Trophoblast cell (in vitro differentiated cells and primary cell): ENCODE results near the gene NAP1L4.

ENCODE experiments used
- DNase-seq, 2 donors: peaks; one replicate each; pipeline ENCODE4 v3.0.0-alpha.2; 2016
- H2AFZ ChIP-seq: 2 replicates; pipeline ENCODE4 v1.6.1; 2013; ENCODE audit warnings: low read length, moderate library complexity, mild to moderate bottlenecking; ENCODE audit not compliant: insufficient read depth, poor library complexity
- H2AK5ac ChIP-seq: 2 replicates; pipeline ENCODE4 v1.6.1; 2013; ENCODE audit warnings: mild to moderate bottlenecking, low read length
- H2BK120ac ChIP-seq: 2 replicates; pipeline ENCODE4 v1.6.1; 2013; ENCODE audit warnings: low read length, mild to moderate bottlenecking, moderate library complexity; ENCODE audit not compliant: insufficient read depth, poor library complexity
- H2BK12ac ChIP-seq: 2 replicates; pipeline ENCODE4 v1.6.1; 2013; ENCODE audit warnings: mild to moderate bottlenecking, low read length, moderate library complexity
- H2BK5ac ChIP-seq: 2 replicates; pipeline ENCODE4 v1.6.1; 2013; ENCODE audit warnings: low read length, low read depth, moderate library complexity, mild to moderate bottlenecking; ENCODE audit not compliant: poor library complexity
- H3K14ac ChIP-seq: 2 replicates; pipeline ENCODE4 v1.6.1; 2013; ENCODE audit warnings: mild to moderate bottlenecking, low read length
- H3K18ac ChIP-seq: 2 replicates; pipeline ENCODE4 v1.6.1; 2013; ENCODE audit warnings: mild to moderate bottlenecking, low read length
- H3K23ac ChIP-seq: 2 replicates; pipeline ENCODE4 v1.6.1; 2013; ENCODE audit warnings: low read length
- H3K27ac ChIP-seq: 2 replicates; pipeline ENCODE4 v1.5.1; 2013; ENCODE audit warnings: low read depth, mild to moderate bottlenecking, inconsistent platforms, low read length, moderate library complexity
- H3K27me3 ChIP-seq: 2 replicates; pipeline ENCODE4 v1.6.1; 2013; ENCODE audit warnings: inconsistent platforms, mild to moderate bottlenecking, low read length, moderate library complexity; ENCODE audit not compliant: insufficient read depth
- H3K36me3 ChIP-seq, 2 experiments: 1 replicate in 1 of 2; 2 replicates in 1 of 2; pipeline ENCODE4 v1.6.1; 2013; ENCODE audit warnings: low read length in 2 of 2, mild to moderate bottlenecking in 2 of 2, moderate library complexity in 1 of 2; ENCODE audit not compliant: insufficient read depth in 2 of 2, control insufficient read depth in 1 of 2
- H3K4ac ChIP-seq: 2 replicates; pipeline ENCODE4 v1.6.1; 2013; ENCODE audit warnings: low read depth, mild to moderate bottlenecking, low read length, moderate library complexity
- H3K4me1 ChIP-seq, 2 experiments: 1 replicate in 1 of 2; 2 replicates in 1 of 2; pipeline ENCODE4 v1.6.1; 2013; ENCODE audit warnings: low read length in 2 of 2, mild to moderate bottlenecking in 2 of 2, moderate library complexity in 1 of 2; ENCODE audit not compliant: insufficient read depth in 2 of 2, control insufficient read depth in 1 of 2
- H3K4me2 ChIP-seq: 2 replicates; pipeline ENCODE4 v1.6.1; 2013; ENCODE audit warnings: inconsistent platforms, mild to moderate bottlenecking, low read length, moderate library complexity
- H3K4me3 ChIP-seq: 2 replicates; pipeline ENCODE4 v1.5.1; 2013; ENCODE audit warnings: mild to moderate bottlenecking, low read depth, low read length, inconsistent platforms
- H3K79me1 ChIP-seq: one replicate; pipeline ENCODE4 v1.6.1; 2013; ENCODE audit warnings: low read length
- H3K79me2 ChIP-seq: 2 replicates; pipeline ENCODE4 v1.6.1; 2013; ENCODE audit warnings: low read length, mild to moderate bottlenecking; ENCODE audit not compliant: control insufficient read depth, insufficient read depth, poor library complexity
- H3K9ac ChIP-seq: 2 replicates; pipeline ENCODE4 v1.6.1; 2013; ENCODE audit warnings: mild to moderate bottlenecking, low read length
- H3K9me3 ChIP-seq: 2 replicates; pipeline ENCODE4 v1.6.1; 2013; ENCODE audit warnings: low read depth, mild to moderate bottlenecking, control low read depth, inconsistent platforms, low read length; ENCODE audit not compliant: insufficient read depth
- H4K12ac ChIP-seq: 2 replicates; pipeline ENCODE4 v1.6.1; 2013; ENCODE audit warnings: low read depth, mild to moderate bottlenecking, low read length, moderate library complexity
- H4K8ac ChIP-seq: 2 replicates; pipeline ENCODE4 v1.6.1; 2013; ENCODE audit warnings: low read depth, mild to moderate bottlenecking, low read length, moderate library complexity
- H4K91ac ChIP-seq: one replicate; pipeline ENCODE4 v1.6.1; 2013; ENCODE audit warnings: low read depth, mild to moderate bottlenecking, low read length, moderate library complexity
- WGBS: extraction: QIAGEN DNeasy Blood & Tissue Kit; methylation state at CpG from one replicate; pipeline ENCODE4 v1.1.7; 2013; ENCODE audit warnings: missing lambda C conversion rate; ENCODE audit not compliant: insufficient read length, insufficient coverage; ENCODE audit errors: extremely low coverage; 5-methylcytosine and 5-hydroxymethylcytosine counted together

NAP1L4 gene

DNA sequence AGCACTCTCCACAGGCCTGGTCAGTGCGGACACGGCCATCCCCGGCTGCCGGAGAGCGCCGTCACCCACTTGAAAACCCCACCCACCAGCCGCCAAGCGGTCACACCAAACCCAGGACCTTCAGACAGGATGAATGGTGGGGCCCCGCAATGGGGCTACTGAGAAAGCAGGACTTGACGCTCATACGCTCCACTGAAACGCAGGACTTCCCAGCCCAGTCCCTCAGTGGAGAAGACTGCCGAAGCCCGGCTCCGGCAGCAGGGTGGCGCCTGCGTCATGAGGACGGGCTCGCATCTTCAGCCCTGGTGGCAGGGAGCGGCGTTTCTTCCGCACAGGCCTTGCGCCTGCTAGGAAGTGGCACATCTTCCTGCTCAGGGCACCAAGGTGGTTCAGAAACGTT, 47.6 kb downstream of the NAP1L4 start:
- Histone ChIP-seq H3K4me3 (no peak overlapping the region), H3K9ac (no peak overlapping the region), H3K4me2 (no peak overlapping the region), H3K36me3 (peaks cover 47 to 52% of the 10 kb centered on the region in 2 experiments), H4K12ac (no peak overlapping the region), H3K18ac (no peak overlapping the region), H3K79me1 (no peaks in the 10 kb centered on the region), H3K27me3 (no peaks in the 10 kb centered on the region), H3K4me1 (peaks cover 3 to 10% of the 10 kb centered on the region in 2 experiments), H3K27ac (no peak overlapping the region), H2BK5ac (no peak overlapping the region), H2BK120ac (no peak overlapping the region), H4K8ac (no peak overlapping the region), H2AFZ (no peak overlapping the region), H3K4ac (no peak overlapping the region), H3K9me3 (no peaks in the 10 kb centered on the region), H4K91ac (no peak overlapping the region), H2AK5ac (no peak overlapping the region), H3K23ac (no peak overlapping the region), H3K14ac (no peak overlapping the region), H2BK12ac (no peak overlapping the region), H3K79me2 (no peaks in the 10 kb centered on the region)
- WGBS: no CpG with 5 or more reads among the region's 24 CpGs
- DNase-seq: no peak

DNA sequence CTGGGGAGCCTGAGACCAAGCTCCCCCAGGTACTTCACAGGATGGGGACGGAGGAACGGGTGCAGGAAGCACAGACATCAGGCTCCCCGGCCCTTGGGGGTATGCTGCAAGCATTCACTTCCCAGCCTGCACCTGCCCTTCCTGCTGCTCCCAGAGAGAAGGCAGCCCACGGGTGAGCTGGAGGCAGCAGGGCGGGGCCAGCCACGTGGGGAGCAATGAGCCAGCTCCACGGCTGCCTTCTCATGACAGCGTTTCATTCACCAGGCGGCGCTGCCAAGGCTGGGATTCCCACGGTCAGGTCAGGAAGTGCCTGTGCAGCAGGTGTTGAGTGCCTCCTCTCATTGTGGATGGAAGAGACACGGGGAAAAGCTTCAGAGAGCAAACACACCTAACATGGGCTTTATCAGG, 48.4 kb downstream of the NAP1L4 start:
- Histone ChIP-seq H3K27ac (no peak overlapping the region), H3K4me2 (no peak overlapping the region)

DNA sequence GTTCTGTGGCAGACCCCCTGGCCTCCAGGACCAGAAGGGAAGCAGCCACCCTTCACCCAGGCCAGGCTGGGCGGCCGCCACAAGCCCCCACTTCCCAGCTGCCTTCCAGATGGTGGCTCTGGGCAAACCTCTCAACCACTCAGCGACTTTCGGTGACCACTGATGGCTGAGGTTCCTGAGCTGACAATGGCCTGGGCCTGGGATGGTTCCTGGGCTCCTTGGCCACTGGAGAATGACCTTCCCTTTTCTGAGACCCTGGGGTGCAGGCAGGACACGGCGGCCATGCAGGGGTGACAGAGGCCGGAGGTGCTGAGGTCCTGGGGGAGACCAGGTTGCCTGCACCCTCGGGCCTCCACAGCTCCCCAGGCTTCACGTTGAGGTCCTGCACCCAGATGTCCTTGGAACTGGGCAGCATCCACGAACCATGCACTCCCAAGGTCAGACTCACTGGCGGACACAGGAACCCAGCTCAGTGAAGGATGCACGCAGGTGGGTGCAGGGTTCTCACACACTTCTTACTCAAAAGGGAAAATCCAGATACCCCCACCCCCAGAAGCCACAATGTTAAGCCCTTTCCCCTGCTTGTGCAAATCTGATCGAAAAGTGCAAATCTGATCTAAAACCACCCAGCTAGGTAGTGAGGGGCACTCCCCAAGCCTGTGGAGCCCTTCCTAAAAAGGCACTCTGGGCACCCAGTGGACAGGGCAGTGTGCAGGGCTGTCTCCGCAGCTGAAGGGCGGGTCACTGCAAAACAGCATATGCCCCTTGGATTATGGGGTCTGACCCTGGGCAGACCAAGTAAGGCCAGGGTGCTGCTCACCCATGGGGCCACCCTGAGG, 49.0 kb downstream of the NAP1L4 start:
- DNase-seq: no peak
- Histone ChIP-seq H4K8ac (no peak overlapping the region), H2BK120ac (no peak overlapping the region), H3K14ac (no peak overlapping the region), H3K27ac (no peak overlapping the region), H2AK5ac (no peak overlapping the region), H3K4me3 (no peak overlapping the region), H3K9ac (no peak overlapping the region), H3K79me2 (no peaks in the 10 kb centered on the region), H2BK12ac (no peak overlapping the region), H4K12ac (no peak overlapping the region), H3K4me2 (no peak overlapping the region), H2BK5ac (no peak overlapping the region), H3K4me1 (peaks cover 3 to 10% of the 10 kb centered on the region in 2 experiments), H3K4ac (no peak overlapping the region), H3K79me1 (no peaks in the 10 kb centered on the region), H3K23ac (no peak overlapping the region), H3K36me3 (peaks cover 38 to 40% of the 10 kb centered on the region in 2 experiments), H2AFZ (no peak overlapping the region), H3K18ac (no peak overlapping the region), H3K27me3 (no peaks in the 10 kb centered on the region), H3K9me3 (peaks cover 4% of the 10 kb centered on the region), H4K91ac (no peak overlapping the region)
- no CpG with 5 or more reads among the region's 15 CpGs for WGBS

More for the DNA sequence above, 48.4 kb downstream of the NAP1L4 start:
- H4K12ac ChIP-seq: no peak overlapping the region
- no peak overlapping the region for H2BK12ac ChIP-seq
- DNase-seq: no peak
- H2AK5ac ChIP-seq: no peak overlapping the region
- no peaks in the 10 kb centered on the region for H3K79me2 ChIP-seq
- H3K4me1 ChIP-seq: peaks cover 3 to 10% of the 10 kb centered on the region in 2 experiments
- H3K4me3 ChIP-seq: no peak overlapping the region
- H3K23ac ChIP-seq: no peak overlapping the region
- H3K14ac ChIP-seq: no peak overlapping the region
- H3K9ac ChIP-seq: no peak overlapping the region
- no peak overlapping the region for H2BK5ac ChIP-seq
- H3K9me3 ChIP-seq: peaks cover 4% of the 10 kb centered on the region
- no peaks in the 10 kb centered on the region for H3K79me1 ChIP-seq
- no peak overlapping the region for H2BK120ac ChIP-seq
- no peaks in the 10 kb centered on the region for H3K27me3 ChIP-seq
- H2AFZ ChIP-seq: no peak overlapping the region
- no peak overlapping the region for H3K18ac ChIP-seq
- H3K36me3 ChIP-seq: peaks cover 43 to 46% of the 10 kb centered on the region in 2 experiments
- no peak overlapping the region for H4K91ac ChIP-seq
- no CpG with 5 or more reads among the region's 12 CpGs for WGBS
- no peak overlapping the region for H4K8ac ChIP-seq
- no peak overlapping the region for H3K4ac ChIP-seq

DNA sequence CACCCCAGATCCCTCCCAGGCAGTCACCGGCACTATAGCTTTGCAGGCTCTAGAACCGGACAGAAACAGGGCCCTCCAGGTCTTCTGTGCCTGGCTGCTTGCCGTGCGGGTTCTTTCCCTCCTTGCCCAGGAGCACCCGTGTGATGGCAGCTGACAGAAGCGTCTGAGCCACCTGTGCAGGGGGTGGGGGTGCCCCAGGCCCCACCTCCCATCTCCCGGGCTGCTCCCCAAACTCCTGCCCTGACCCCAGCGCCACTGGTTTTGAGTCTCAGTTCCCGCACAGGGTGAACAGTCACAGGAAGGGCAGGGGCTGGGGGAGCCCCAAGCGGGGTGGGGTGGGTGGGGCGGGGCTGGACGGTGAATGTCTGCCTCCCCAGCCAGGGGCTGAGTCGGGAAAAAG, 49.7 kb downstream of the NAP1L4 start:
- Histone ChIP-seq H2BK120ac (no peak overlapping the region), H3K4ac (no peak overlapping the region), H3K9me3 (peaks cover 7% of the 10 kb centered on the region), H2BK12ac (no peak overlapping the region), H3K27me3 (no peaks in the 10 kb centered on the region), H2AFZ (no peak overlapping the region), H3K27ac (no peak overlapping the region), H4K8ac (no peak overlapping the region), H4K91ac (no peak overlapping the region), H3K23ac (no peak overlapping the region), H3K9ac (no peak overlapping the region), H3K36me3 (peaks cover 33 to 35% of the 10 kb centered on the region in 2 experiments), H2BK5ac (no peak overlapping the region), H3K79me2 (no peaks in the 10 kb centered on the region), H3K18ac (no peak overlapping the region), H3K4me3 (no peak overlapping the region), H3K79me1 (no peaks in the 10 kb centered on the region), H2AK5ac (no peak overlapping the region), H3K14ac (no peak overlapping the region), H3K4me1 (peaks cover 3 to 10% of the 10 kb centered on the region in 2 experiments), H4K12ac (no peak overlapping the region), H3K4me2 (no peak overlapping the region)
- no CpG with 5 or more reads among the region's 13 CpGs for WGBS
- DNase-seq: no peak
